DMS153 (cell line): ENCODE measurements around the gene ATAD5.
A peak's percentile ranks its signal among the peaks of the same experiment; 100 is the strongest.
"Not testable (repeated sequence)": the region's sequence is repeated elsewhere in the genome, so short reads cannot be mapped to it uniquely, and the experiment has no call there.

Experiments used
- DNase-seq: peaks from one replicate; lab custom pipeline; 2025; lab: John Stamatoyannopoulos, UW

ATAD5 gene, protein sequence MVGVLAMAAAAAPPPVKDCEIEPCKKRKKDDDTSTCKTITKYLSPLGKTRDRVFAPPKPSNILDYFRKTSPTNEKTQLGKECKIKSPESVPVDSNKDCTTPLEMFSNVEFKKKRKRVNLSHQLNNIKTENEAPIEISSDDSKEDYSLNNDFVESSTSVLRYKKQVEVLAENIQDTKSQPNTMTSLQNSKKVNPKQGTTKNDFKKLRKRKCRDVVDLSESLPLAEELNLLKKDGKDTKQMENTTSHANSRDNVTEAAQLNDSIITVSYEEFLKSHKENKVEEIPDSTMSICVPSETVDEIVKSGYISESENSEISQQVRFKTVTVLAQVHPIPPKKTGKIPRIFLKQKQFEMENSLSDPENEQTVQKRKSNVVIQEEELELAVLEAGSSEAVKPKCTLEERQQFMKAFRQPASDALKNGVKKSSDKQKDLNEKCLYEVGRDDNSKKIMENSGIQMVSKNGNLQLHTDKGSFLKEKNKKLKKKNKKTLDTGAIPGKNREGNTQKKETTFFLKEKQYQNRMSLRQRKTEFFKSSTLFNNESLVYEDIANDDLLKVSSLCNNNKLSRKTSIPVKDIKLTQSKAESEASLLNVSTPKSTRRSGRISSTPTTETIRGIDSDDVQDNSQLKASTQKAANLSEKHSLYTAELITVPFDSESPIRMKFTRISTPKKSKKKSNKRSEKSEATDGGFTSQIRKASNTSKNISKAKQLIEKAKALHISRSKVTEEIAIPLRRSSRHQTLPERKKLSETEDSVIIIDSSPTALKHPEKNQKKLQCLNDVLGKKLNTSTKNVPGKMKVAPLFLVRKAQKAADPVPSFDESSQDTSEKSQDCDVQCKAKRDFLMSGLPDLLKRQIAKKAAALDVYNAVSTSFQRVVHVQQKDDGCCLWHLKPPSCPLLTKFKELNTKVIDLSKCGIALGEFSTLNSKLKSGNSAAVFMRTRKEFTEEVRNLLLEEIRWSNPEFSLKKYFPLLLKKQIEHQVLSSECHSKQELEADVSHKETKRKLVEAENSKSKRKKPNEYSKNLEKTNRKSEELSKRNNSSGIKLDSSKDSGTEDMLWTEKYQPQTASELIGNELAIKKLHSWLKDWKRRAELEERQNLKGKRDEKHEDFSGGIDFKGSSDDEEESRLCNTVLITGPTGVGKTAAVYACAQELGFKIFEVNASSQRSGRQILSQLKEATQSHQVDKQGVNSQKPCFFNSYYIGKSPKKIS (N-terminal part only)

DNA sequence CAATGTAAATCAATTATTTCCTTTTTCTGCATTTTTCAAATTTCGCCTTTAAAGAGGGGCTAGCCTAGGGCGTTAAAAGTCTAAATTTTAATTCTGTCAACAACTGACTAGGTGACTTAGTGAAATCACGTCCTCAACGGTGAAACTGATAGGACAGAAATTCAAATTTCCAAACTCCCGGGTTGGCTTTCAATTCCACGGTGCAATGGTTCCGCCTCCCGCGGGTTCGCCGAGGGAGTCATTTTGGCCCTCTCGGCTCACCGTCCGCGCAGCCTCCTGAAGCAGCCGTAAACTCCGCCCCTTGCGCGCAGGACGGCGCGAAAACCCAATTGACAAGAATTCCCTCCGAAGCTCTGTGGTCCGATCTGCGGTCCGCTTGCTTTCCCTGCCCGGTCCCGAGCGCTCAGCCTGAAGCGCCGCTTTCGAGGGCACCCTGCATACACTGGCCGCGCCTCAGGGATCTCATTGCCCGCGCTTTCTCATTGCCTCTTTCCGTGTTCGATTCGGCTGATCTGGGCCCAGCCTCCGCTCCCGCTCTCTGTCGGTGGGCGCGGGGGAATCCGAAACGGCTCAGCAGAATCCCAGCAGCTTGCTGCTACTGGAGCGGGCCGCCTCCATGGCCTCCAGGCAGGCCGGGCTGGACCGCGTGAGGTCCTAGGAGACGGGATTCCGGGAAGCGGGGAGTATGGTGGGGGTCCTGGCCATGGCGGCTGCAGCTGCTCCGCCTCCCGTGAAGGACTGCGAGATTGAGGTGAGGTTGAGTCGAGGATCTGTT lies at the start of gene ATAD5:
TSS of gene ATAD5 (plus strand) at position 304 of the 775 bp plus-strand sequence. CDS start at position 686, 382 bp downstream.
- peak; percentile 79 for DNase-seq

GRCh38 chr17:30782206-30782605 lies 49.6 kb upstream of the ATAD5 start:
- DNase-seq: no peak

- DNase-seq: no peak
Measured at GRCh38 chr17:30788918-30789317, 42.8 kb upstream of the ATAD5 start.

DNA sequence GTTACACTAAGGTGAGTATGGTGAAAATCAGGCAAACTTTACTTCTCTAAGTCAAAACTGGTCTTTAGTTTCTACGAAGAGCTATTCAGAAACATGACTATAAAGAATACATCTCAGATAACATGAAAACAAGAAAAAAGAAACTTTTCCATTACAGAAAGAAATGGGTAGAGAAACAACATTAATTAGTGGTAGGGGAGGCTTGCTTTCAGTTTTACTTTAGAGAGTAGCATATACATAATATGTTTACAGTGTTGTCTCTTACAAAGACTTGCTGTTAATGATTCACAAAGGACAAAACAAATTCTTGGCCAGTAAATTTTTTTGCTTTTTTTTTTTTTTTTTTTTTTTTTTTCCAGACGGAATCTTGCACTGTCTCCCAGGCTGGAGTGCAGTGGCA lies 41.5 kb upstream of the ATAD5 start:
- DNase-seq: no peak

GRCh38 chr17:30793282-30793977 lies 38.3 kb upstream of the ATAD5 start:
- no peak for DNase-seq

- DNase-seq: no peak
Measured at GRCh38 chr17:30794372-30794771, 37.4 kb upstream of the ATAD5 start.

- no peak for DNase-seq
Measured at GRCh38 chr17:30796016-30796415, 35.8 kb upstream of the ATAD5 start.

DNA sequence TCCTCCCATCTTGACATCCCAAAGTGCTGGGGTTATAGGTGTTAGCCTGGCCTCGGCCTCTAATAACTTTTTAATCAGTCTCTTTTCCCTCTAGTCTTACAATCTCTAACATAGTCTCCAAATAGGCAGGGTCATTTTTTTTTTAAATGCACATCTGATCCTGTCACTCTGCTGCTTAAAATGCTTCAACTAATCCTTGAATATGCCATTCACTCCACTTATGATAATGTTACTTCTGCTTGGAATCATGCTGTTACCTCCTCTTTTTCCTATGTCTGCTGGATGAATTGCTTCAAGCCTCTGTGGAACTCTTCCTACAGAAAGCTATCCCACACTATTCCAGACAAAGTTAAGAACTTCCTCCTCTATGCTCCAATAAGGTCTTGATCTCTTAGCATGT lies 30.1 kb upstream of the ATAD5 start:
- no peak for DNase-seq

DNA sequence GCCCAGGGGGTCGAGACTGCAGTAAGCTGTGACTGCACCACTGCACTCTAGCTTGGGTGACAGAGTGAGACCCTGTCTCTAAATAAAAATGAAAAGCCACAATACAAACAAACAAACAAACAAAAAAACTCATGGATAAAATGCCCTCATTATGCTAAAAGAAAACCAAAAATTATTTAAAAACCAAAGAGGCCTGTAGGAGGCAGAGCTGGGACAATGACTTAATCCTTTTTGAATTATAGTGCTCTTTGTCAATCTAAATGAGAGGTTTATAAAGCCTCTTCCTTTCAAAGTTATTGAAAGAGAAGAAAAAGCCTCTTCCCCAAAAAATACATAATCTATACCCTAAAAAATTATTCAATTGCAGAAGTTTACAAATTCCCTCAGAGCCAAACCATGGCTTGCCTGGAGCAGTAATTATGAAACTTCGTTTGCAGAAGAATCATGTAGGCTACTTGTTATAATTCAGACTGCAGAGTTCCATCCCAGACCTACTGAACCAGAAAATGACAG lies 25.8 kb upstream of the ATAD5 start:
- no peak for DNase-seq

DNA sequence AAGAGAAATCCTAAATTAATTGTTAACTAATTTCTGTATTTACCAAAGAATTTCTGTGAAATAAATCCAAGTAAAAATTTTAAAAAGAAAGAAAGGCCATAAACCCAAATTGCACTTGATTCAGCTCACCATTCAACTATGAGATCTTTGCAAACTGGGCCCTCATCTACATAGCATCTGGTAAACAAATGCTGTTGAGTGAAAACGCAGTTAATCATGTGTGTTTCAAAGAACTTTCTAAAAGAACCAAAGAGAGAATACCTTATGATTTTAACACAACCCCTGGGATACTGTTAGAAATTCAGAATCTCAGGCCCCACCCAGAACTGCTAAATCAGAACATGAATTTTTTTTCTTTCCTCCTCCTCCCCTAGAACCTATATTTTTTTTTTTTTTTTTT lies 23.9 kb upstream of the ATAD5 start:
- DNase-seq: no peak

- no peak for DNase-seq
Measured at GRCh38 chr17:30808785-30809286, 22.9 kb upstream of the ATAD5 start.

GRCh38 chr17:30809867-30810266 lies 21.9 kb upstream of the ATAD5 start:
- no peak for DNase-seq

- DNase-seq: no peak
Measured at GRCh38 chr17:30812218-30813177, 19.3 kb upstream of the ATAD5 start.

DNA sequence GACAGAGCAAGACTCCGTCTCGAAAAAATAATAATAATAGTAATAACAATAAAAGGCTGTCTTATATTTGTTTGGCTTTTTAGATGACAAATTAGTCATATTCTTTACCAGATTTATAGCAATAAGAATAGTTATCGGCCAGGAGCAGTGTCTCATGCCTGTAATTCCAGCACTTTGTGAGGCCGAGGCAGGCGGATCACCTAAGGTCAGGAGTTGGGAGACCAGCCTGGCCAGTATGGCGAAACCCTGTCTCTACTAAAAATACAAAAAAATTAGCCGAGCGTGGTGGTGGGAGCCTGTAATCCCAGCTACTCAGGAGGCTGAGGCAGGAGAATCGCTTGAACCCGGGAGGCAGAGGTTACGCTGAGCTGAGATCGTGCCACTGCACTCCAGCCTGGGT lies 17.5 kb upstream of the ATAD5 start:
- DNase-seq: not testable (repeated sequence)

DNA sequence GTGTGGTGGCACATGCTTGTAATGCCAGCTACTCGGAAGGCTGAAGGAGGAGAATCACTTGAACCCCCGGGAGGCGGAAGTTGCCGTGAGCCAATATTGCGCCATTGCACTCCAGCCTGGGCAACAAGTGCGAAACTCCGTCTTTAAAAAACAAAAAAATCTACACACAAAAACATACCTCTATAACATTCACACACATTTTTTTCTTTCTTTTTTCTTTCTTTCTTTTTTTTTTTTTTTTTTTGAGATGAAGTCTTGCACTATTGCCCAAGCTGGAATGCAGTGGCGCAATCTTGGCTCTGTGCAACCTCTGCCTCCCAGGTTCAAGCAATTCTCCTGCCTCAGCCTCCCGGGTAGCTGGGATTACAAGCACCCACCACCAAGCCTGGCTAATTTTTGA lies 16.9 kb upstream of the ATAD5 start:
- not testable (repeated sequence) for DNase-seq

GRCh38 chr17:30816165-30816564 lies 15.6 kb upstream of the ATAD5 start:
- DNase-seq: no peak

DNA sequence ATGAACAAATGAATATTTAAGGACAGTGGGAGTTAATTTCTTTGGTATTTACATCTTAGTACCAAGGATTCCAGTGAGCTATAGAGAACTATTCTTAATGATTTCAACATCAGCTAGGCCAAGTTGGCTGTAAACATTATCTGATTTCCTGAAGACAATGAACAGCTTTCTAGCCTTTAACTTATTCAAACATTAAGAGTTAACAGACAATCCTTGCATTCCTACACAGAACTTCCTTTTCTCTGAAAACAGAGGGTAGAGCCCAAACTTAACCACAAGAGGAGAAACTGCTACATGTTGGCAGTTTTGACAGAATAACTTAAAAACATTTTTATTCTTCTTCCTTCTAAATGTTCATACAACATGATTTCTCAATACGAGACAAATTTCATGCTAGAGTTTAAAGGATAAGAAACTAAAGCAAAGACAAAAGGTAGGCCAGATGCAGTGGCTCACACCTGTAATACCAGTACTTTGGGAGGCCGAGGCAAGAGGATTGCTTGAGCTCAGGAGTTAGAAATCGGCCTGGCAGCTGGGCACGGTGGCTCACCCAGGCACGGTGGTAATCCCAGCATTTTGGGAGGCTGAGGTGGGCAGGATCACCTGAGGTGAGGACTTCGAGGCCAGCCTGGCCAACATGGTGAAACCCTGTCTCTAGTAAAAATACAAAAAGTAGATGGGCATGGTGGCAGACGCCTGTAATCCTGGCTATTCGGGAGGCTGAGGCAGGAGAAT lies 11.6 kb upstream of the ATAD5 start:
- DNase-seq: no peak

GRCh38 chr17:30821871-30822723 lies 9.7 kb upstream of the ATAD5 start:
- DNase-seq: no peak
